PFSK-1 (cell line): ENCODE measurements around the gene BCAT1.

ENCODE experiments used
- POLR2AphosphoS5 ChIP-seq: IDR thresholded peaks from 2 replicates; pipeline ENCODE4 v1.6.1; 2012; ENCODE audit warnings: low read depth, mild to moderate bottlenecking, control low read depth, low read length, moderate library complexity
- SIN3A ChIP-seq: IDR thresholded peaks from 2 replicates; pipeline ENCODE4 v1.6.1; 2012; ENCODE audit warnings: mild to moderate bottlenecking, low read length, moderate library complexity, borderline replicate concordance; ENCODE audit not compliant: insufficient read depth
- TAF1 ChIP-seq: IDR thresholded peaks from 2 replicates; pipeline ENCODE4 v1.6.1; 2012; ENCODE audit warnings: low read length, control low read depth, borderline replicate concordance; ENCODE audit not compliant: insufficient read depth
- TF ChIP-seq, protein P1 (sequence below), 2 experiments: IDR thresholded peaks; 2 replicates each; pipeline versions ENCODE4 v1.6.1 to v1.8.0; 2011 to 2012; ENCODE audit warnings: low read depth in 2 of 2, low read length in 2 of 2, control low read depth in 1 of 2, inconsistent platforms in 1 of 2, mild to moderate bottlenecking in 1 of 2, moderate library complexity in 1 of 2; ENCODE audit not compliant: insufficient read depth in 1 of 2

DNA sequence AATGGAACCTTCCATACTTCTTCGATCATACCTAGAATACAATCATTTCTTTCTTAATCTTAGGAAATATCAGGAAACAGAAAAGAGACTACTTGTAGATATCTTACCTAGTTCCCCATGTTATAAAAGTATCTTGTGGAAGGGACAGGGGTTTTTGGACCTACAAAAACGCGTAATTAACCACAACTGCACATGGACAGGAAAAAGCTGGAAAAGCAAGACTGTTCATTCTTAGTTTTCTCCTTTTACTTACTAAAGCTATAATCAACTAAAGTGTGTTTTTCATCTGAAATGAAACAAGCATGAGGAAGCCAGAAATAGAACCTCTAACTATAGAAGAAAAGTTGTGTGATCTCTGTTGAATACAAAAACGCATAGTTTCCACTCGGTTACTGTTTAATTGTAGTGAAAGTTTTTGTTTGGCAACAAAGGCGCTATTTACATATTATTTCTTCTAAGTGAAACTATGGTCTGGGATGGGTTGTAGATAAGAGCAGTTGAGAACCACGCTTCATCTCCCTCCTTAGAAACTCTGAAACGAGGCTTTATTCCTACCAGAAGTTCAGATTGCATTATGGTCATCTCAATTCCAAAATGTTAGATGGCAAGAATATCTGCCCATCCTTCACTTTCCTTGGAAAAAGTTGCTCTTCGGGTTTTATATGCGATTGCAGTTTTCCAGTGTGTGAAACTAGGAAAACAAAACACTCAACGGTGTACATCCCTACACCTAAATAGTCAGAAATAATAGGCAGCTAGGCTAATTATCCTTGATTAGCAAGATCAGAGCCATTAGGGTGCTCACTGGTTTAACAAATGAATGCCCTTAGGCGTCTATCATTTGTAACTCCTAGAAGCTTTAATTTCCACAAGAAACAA, 1.1 kb downstream of the BCAT1 start:
- TF ChIP-seq POLR2AphosphoS5 (no peak), TAF1 (no peak), SIN3A (no peak)
- TF ChIP-seq, protein P1, sequence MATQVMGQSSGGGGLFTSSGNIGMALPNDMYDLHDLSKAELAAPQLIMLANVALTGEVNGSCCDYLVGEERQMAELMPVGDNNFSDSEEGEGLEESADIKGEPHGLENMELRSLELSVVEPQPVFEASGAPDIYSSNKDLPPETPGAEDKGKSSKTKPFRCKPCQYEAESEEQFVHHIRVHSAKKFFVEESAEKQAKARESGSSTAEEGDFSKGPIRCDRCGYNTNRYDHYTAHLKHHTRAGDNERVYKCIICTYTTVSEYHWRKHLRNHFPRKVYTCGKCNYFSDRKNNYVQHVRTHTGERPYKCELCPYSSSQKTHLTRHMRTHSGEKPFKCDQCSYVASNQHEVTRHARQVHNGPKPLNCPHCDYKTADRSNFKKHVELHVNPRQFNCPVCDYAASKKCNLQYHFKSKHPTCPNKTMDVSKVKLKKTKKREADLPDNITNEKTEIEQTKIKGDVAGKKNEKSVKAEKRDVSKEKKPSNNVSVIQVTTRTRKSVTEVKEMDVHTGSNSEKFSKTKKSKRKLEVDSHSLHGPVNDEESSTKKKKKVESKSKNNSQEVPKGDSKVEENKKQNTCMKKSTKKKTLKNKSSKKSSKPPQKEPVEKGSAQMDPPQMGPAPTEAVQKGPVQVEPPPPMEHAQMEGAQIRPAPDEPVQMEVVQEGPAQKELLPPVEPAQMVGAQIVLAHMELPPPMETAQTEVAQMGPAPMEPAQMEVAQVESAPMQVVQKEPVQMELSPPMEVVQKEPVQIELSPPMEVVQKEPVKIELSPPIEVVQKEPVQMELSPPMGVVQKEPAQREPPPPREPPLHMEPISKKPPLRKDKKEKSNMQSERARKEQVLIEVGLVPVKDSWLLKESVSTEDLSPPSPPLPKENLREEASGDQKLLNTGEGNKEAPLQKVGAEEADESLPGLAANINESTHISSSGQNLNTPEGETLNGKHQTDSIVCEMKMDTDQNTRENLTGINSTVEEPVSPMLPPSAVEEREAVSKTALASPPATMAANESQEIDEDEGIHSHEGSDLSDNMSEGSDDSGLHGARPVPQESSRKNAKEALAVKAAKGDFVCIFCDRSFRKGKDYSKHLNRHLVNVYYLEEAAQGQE (IDR thresholded peaks at IDR 0.05; ENCODE audit: insufficient read depth in 1 of 2, low read depth in 2 of 2, low read length in 2 of 2): no peak
